A673 (cell line): Measurements from ENCODE around the gene GTPBP1.

ENCODE experiments used
- CTCF ChIP-seq: fragments of 300-800, 200-600 bp; sonication (generic); conservative IDR thresholded peaks from 2 replicates; pipeline ENCODE4 v1.5.1; 2017; ENCODE audit warnings: low read depth, mild to moderate bottlenecking, antibody characterized with exemption, low read length, moderate library complexity, mixed read lengths
- EZH2 ChIP-seq: fragments of 200-600 bp; sonication (generic); IDR thresholded peaks from 2 replicates; pipeline ENCODE4 v1.6.1; 2017; ENCODE audit warnings: borderline replicate concordance, low read depth, mild to moderate bottlenecking, mixed read lengths, antibody characterized with exemption, low read length; ENCODE audit not compliant: poor library complexity, severe bottlenecking

GRCh38 chr22:38674888-38675287 is 30.9 kb upstream of the GTPBP1 start:
- TF ChIP-seq CTCF (no peak), EZH2 (no peak)
